ENCODE results near the gene ABHD8.
A peak's percentile ranks its signal among the peaks of the same experiment; 100 is the strongest.

Gene ABHD8

GRCh38 chr19:17338433-17339078, 35.3 kb upstream of the ABHD8 start:
- ChIA-PET POLR2A (ENCODE audit: low non-redundant PET) (interaction anchor here (0.6 kb wide), 1 partner anchor 275 kb away, joined by 4 read pairs; no protein-coding TSS in a partner anchor), CTCF (no interaction called here)
- no peak for TF ChIP-seq CTCF (conservative IDR thresholded peaks at IDR 0.05; ENCODE audit: low read depth)
- DNase-seq (ENCODE audit: low spot score) = no peak
- peak overlapping the region; percentile 98 for H3K27ac ChIP-seq

GRCh38 chr19:17337675-17338432, 34.6 kb upstream of the ABHD8 start:
- ChIA-PET CTCF (no interaction called here), POLR2A (ENCODE audit: low non-redundant PET) (interaction anchor here (0.6 to 0.7 kb wide), 2 partner anchors 11 to 276 kb away, joined by 4 to 8 read pairs; no protein-coding TSS in a partner anchor)
- no peak for TF ChIP-seq CTCF (conservative IDR thresholded peaks at IDR 0.05; ENCODE audit: low read depth)
- peak; percentile 55 for DNase-seq (ENCODE audit: low spot score)
- H3K27ac ChIP-seq = peak overlapping the region; percentile 98

- peak; percentile 97 for DNase-seq (ENCODE audit: low spot score)
- H3K27ac ChIP-seq = peak within 1 kb of the TSS; percentile 98
- ChIA-PET CTCF (no interaction called here), POLR2A (ENCODE audit: low non-redundant PET) (no interaction called here)
- no peak for TF ChIP-seq CTCF (conservative IDR thresholded peaks at IDR 0.05; ENCODE audit: low read depth)
Measured at GRCh38 chr19:17336872-17337674, 33.8 kb upstream of the ABHD8 start, which contains the start of gene GTPBP3. GTPBP3 (plus strand) TSS chr19:17337553; CDS start chr19:17337612, 59 bp downstream.

GRCh38 chr19:17335575-17335974, 32.4 kb upstream of the ABHD8 start:
- H3K27ac ChIP-seq = peak overlapping the region; percentile 98
- DNase-seq (ENCODE audit: low spot score) = no peak
- ChIA-PET POLR2A (ENCODE audit: low non-redundant PET) (interaction anchor here (0.6 kb wide), 1 partner anchor 600 kb away, joined by 4 read pairs; no protein-coding TSS in a partner anchor), CTCF (interaction anchor here (0.6 kb wide), 1 partner anchor 52 kb away, joined by 4 read pairs; no protein-coding TSS in a partner anchor)
- no peak for TF ChIP-seq CTCF (conservative IDR thresholded peaks at IDR 0.05; ENCODE audit: low read depth)

GRCh38 chr19:17334414-17335409, 31.5 kb upstream of the ABHD8 start, which contains the start of gene ANO8:
ANO8 (minus strand) TSS chr19:17334855; CDS start chr19:17334670, 185 bp downstream.
- DNase-seq (ENCODE audit: low spot score) = peak; percentile 91
- POLR2A ChIA-PET (ENCODE audit: low non-redundant PET) = no interaction called here
- CTCF ChIA-PET = interaction anchor here (0.6 to 2.2 kb wide), 4 partner anchors 29 to 148 kb away, joined by 3 to 9 read pairs (median 6); no protein-coding TSS in a partner anchor
- peak within 1 kb of the TSS; percentile 98 for H3K27ac ChIP-seq
- TF ChIP-seq CTCF (conservative IDR thresholded peaks at IDR 0.05; ENCODE audit: low read depth) = no peak

All from RWPE1 (cell line).